Stomach (tissue), 4 donors: ENCODE results near the gene BTN2A1.

ENCODE experiments used
- EP300 ChIP-seq: sonication (generic); formaldehyde crosslinking; IDR thresholded peaks from one replicate; pipeline ENCODE4 v1.6.1; 2017; ENCODE audit warnings: antibody characterized with exemption
- POLR2A ChIP-seq, 4 donors: fragments of 450-650 bp; IDR thresholded peaks; one replicate each; pipeline ENCODE4 v1.6.1; 2016; ENCODE audit warnings: antibody characterized with exemption in 4 of 4, control low read depth in 2 of 4, mild to moderate bottlenecking in 1 of 4, moderate library complexity in 1 of 4
- POLR2AphosphoS5 ChIP-seq, 3 donors: sonication (generic); formaldehyde crosslinking; IDR thresholded peaks; one replicate each; pipeline ENCODE4 v1.6.1; 2016; ENCODE audit warnings: antibody characterized with exemption in 3 of 3
- TF ChIP-seq, protein P1 (sequence below), 7 experiments: fragments of 450-650 bp in 4 of 7; fragments of 200-600 bp in 3 of 7; sonication (generic) in 3 of 7; IDR thresholded peaks; one replicate each; pipeline ENCODE4 v1.5.1; 2016 to 2019; ENCODE audit warnings: antibody characterized with exemption in 7 of 7, control low read depth in 2 of 7, mild to moderate bottlenecking in 1 of 7

GRCh38 chr6:26455357-26455970 lies 2.3 kb upstream of the BTN2A1 start:
- TF ChIP-seq, protein P1, sequence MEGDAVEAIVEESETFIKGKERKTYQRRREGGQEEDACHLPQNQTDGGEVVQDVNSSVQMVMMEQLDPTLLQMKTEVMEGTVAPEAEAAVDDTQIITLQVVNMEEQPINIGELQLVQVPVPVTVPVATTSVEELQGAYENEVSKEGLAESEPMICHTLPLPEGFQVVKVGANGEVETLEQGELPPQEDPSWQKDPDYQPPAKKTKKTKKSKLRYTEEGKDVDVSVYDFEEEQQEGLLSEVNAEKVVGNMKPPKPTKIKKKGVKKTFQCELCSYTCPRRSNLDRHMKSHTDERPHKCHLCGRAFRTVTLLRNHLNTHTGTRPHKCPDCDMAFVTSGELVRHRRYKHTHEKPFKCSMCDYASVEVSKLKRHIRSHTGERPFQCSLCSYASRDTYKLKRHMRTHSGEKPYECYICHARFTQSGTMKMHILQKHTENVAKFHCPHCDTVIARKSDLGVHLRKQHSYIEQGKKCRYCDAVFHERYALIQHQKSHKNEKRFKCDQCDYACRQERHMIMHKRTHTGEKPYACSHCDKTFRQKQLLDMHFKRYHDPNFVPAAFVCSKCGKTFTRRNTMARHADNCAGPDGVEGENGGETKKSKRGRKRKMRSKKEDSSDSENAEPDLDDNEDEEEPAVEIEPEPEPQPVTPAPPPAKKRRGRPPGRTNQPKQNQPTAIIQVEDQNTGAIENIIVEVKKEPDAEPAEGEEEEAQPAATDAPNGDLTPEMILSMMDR (IDR thresholded peaks at IDR 0.05): no peak
- TF ChIP-seq POLR2A (IDR thresholded peaks at IDR 0.05) (no peak), POLR2AphosphoS5 (IDR thresholded peaks at IDR 0.05) (no peak), EP300 (no peak)
